ENCODE data around the gene PPP5C.

- no peak for TF ChIP-seq CTCF (IDR thresholded peaks at IDR 0.05)
- no peak for TF ChIP-seq POLR2A (IDR thresholded peaks at IDR 0.05)
Measured at GRCh38 chr19:46340051-46340659, 6.7 kb upstream of the PPP5C start.

Data from lower leg skin (tissue), 3 donors.